Stimulated activated CD8-positive, alpha-beta memory T cell treated with anti-CD3 and anti-CD28 coated beads, Interleukin-7, amount 100 ng/mL, for 1 hour (primary cell): Measurements from ENCODE around the gene PUS1.

Source experiments
- DNase-seq, 2 donors: peaks; one replicate each; pipeline ENCODE4 v3.0.0-alpha.2; 2020; ENCODE audit warnings: low read depth in 2 of 2

PUS1 gene

DNA sequence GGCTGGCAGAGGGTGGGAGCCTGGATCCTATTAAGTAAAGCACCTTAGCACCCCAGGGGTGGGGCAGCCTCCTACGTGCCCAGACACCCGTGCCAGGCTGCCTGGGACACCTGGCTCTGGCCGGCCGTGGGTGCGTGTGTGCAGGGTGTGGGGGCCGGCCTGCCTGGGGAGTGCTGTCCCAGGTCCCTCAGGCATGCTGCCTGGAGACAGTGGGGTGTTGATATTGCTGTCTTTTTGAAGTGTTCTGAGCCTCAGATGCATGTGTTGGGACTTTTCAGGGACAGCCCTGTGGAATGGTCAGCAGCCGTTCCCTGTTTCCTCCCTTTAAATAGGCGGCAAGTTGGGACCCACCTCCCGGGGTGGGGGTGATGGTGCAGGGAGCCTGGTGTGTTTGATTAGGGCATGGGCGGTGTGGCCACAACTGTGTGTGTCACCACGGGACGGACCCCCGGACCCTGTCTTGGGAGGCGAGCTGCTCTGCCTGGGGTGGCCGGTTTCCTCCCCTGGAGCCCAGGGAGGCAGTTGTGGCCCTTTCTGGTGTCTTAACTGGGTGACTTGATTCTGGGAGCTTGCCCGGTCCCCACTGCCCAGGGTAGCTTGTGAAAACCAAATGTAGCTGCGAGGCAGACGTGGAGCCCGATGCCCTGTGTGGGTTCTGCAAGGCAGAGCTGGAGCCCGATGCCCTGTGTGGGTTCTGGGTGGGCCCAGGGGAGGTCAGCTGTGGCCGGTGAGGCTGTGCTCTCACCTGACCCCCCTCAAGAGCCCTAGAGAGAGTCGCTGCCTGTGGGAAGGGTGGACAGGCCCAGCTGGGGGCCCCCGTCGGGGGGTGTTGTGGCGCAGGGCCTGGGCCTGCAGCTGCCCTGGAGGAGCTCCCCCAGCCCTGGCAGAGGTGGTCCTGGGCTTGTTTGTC, 26.5 kb upstream of the PUS1 start:
- no peak for DNase-seq

DNA sequence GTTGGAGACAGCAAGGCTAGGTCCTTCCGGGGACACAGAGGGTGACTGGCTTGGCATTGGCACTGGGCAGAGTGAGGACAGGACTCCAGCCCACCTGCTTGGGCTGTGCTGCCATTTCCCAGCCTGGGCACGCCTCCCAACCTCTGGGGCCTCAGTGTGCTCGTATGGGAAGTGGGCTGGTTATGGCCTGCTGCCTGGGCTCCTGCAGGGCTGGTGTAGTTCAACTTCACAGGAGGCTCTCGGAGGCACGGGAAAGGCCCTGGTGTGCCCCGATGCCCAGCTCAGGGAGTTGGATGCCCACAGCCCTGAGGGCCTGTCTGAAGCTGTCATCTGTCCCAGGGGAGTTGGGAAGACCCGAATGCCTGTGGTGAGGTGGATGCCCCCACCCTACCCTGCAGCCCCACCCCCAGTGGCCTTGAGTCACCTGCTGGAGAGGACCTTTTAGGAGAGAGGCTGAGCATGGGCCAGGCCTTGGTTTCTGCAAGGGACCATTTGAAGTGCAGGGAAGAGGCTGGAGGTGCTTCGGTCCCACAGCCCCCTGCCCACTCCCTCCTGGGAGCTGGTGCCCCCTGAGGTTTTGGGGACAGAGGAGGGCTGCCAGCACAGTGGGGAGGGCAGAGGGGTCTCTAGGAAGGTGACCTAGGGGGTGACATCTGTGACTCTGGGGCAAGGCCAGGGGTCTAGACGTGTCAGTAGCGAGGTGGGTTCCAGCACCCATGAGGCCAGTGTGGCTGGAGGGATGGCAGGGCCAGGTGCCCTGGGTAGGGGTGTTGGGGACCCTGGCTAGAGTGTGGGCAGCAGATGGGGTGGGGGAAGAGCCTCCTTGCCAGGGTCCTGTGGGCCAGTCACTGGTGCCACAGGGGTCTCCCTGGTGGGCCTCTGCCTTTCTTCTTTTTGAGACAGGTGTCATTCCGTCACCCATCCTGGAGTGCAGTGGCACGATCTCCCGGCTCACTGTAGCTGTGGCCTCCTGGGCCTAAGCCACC, 25.5 kb upstream of the PUS1 start:
- no peak for DNase-seq

DNA sequence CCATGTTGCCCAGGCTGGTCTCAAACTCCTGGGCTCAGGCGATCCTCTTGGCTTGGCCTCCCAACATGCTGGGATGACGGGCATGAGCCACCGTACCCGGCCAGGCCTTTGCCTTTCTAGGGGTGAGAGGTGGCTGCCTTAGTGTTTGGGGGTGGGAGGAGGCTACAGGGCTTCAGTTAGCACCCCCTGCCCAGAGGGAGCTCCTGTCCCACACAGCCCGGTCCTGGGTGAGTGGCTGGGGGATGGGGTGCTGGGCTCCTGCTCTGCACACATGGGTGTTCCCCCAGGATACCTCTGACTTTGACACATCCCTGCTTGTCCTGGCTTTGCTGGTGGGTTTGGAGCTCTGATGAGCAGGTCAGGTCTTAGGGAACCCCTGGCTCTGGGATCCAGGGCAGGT, 24.7 kb upstream of the PUS1 start:
- no peak for DNase-seq

DNA sequence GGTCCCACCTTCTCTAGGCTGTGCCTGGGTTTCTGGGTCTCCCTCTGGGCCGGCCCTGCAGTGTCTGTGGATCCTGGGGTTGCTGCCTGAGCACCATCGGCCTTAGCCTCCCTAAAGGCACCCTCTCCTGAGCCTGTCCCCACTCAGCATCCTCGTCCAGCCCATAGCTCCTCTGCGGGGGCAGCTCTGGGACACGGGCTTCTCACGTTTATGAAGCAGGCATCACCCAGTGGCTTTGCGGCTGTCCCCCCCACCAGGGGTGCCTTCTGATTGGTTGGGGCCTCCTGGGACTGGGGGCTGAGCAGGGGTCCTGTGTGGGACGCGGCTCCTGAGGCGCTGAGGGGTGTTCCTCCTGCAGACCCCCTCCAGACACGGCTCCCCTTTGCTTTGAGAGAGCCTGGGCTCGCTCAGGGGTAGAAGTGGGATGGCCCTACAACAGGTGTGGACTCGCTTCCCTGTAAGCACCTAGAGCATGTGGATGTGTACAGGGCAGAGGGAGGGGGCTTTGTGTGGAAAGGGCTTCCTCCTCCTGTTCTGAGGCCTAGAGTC, 23.9 kb upstream of the PUS1 start:
- no peak for DNase-seq

DNA sequence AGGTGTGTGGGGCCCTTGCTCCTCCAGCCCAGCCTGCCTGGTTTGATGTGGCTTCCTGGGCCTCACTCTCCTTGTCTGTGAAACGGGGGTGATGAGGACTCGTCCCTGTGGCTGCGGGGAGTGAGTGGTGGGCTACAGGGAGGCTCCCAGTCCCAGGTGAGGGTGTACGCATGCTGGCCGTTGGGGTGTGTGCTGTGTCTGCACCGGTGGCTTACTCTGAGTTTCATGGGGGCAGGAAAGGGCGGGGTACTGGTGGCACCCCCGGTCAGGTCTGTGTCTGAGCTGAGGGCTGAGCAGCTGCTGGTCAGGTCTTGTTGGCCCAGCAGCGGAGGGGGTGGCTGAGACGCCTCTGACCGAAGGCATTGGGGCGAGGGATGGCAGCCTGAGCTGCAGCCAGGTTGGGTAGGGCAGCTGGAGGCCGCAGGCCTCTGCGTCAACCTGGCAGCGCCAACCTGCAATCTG, 23.4 kb upstream of the PUS1 start:
- DNase-seq: no peak

DNA sequence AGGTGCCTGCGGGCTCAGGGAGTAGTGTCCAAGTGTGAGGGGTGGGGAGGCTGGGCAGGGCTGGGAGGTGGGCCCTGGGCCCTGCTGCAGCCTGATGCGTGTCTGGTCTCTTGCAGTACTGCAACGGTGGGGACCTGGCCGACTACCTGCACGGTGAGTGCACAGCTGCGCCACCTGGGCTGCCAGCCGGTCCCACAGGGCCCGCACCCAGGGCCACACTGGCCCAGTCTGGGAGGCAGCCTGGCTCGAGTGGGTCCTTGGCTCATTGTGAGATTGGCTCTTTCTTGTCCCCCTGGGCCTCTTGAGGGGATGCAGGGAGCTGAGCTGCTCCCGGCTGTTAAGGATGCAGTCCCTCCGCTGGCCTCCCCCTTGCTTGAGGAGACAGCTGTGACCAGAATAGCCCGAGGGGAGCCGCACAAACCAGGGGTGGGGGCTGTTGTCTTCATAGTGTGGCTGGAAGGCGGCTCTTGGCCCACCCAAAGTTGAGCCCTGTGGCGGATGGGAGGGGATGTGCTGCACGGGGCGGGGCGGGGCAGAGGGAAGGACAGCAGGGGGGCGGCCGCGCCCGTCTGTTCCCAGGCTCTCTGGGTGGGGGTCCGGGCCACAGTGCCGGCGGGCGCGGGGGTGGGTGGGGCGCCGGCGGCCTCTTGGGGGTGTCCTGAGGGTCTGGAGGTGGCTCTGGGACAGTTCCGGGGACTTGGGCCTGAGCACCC, 21.5 kb upstream of the PUS1 start:
- no peak for DNase-seq

DNA sequence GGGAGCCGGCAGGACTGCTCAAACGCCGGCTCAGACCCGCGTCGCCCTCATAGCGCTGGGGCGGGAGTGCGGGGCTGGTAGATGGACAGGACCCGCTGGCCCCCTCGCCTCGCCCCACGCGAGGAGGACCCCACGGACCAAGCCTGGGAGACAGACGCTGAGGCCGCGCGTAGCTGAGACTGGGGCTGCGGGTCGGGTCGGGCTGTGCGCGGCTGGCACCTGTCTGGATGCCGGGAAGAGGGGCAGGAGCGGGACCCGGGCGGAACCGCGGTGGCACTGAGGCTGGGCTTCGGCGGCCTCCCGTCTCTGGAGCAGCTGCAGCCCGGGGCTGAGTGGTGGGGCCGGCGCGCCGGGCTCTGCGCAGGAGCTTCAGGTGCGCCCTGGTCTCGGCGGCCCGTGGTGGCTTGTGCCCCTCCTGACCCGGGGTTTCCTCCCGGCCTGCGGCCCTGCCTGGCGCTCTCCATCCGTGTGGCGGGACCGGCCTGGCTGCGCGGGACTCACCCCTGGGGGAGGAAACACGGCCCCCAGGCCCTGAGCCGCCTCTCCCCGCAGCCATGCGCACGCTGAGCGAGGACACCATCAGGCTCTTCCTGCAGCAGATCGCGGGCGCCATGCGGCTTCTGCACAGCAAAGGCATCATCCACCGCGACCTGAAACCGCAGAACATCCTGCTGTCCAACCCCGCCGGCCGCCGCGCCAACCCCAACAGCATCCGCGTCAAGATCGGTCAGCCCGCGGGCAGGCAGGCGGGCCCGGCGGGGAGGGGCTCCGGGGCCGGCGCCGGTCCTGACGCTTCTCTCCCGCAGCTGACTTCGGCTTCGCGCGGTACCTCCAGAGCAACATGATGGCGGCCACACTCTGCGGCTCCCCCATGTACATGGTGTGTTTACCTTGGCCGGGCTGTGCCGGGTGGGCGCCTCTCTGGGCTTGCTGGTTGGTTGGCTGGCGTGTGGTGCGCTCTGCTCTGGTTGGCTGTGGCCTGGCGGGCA, 20.7 kb upstream of the PUS1 start:
- no peak for DNase-seq

DNA sequence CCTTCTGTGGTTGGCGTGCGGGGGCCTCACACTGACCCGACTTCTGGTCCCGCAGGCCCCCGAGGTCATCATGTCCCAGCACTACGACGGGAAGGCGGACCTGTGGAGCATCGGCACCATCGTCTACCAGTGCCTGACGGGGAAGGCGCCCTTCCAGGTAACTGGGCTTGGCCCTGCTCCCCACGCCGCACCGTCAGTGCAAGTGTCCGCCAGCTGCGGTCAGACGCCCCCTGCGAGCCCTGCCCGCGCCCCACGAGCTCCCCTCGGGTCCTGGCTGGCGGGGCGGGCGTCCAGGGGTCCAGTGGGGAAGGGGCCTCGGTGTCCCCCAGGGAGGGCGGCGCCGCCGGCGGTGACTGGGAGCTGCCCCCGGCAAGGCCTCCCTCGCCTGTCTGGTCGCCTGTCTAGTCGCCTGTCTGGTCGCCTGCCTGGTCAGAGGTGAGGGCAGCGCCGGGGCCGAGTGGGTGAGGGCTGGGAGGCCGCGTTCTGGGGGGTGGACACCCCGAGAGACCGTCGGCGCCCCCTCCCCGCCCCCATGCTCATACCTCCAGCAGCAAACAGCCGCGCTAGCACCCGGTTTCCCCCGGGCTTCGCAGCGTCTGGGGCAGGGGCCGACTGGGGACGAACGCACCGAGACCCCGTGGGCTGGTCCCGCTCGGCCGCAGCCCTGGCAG, 19.9 kb upstream of the PUS1 start:
- no peak for DNase-seq

DNA sequence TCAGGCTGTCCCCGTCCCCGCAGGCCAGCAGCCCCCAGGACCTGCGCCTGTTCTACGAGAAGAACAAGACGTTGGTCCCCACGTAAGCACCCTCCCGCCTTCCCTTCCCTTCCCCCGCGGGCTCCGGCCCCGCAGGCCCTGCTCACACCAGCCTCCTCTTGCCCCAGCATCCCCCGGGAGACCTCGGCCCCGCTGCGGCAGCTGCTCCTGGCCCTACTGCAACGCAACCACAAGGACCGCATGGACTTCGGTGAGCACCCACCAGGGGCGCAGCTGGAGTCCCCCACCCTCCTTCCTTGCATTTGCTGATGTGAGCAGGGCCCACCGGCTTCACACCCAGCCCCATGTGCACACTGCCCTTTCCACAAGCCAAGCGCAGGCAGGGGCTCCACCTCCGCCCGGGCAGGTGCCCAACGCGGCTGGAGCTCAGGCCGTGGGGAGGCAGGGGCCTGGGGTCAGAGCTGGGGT, 19.3 kb upstream of the PUS1 start:
- DNase-seq: no peak

DNA sequence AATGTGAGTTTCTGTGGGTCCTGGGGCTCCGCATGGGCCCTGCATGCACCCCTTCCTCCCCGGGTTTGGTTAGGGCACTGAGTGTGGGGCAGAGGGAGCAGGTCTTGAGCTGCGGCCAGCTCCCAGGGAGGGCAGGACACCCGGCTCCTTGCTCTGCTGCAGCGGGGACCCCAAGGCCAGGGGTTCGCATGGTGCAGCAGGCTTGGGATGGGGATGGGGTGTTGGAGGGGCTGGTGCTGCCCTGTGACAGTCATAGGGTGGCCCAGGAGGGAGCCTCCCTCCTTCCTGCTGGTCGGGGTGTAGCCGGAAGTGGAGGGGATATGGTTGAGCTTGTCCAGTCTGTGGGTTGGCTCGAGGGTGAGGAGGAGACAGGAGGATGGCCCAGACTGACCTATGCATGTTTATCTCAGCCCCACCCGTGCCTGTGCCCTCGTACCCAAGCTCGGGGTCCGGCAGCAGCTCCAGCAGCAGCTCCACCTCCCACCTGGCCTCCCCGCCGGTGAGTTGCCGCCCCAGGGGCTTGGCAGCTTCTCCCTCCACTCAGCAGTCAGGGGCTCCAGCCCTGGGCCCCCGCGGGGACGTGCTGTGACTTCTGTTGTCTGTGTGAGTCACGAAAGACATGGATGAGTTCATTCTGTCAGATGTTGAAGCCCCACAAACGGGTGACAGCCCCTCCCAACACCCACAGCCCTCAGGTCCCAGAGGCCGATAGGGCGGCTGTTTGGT, 18.6 kb upstream of the PUS1 start:
- no peak for DNase-seq

DNA sequence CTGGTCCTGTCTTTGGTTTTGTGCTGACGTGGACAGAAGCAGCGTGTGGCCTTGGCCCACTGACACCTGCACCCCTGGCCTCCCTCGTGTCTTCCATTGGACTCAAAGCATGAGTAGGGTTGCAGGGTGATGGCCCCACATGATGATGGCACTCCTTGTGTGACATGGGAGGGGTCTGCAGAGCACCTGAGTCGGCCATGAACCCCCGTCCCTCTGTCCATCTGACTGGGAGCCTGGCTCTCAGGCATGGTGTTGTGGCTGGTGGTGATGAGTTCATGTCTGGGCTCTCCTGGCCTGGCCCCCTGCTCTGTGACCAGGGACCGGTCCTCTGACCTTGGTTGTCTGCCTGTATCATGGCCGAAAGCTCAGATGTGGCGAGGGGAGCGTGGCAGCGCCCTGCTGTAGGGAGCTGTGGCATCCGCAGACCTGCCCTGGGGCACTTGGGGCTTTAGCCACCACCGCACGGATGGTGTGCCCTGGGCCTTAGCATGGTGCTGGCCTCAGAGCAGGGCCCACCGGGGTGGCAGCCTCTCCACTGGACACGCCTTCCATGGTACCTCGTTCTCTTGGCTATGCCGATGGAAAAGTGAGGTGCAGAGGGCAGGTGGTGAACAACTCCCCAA, 17.9 kb upstream of the PUS1 start:
- DNase-seq: no peak

DNA sequence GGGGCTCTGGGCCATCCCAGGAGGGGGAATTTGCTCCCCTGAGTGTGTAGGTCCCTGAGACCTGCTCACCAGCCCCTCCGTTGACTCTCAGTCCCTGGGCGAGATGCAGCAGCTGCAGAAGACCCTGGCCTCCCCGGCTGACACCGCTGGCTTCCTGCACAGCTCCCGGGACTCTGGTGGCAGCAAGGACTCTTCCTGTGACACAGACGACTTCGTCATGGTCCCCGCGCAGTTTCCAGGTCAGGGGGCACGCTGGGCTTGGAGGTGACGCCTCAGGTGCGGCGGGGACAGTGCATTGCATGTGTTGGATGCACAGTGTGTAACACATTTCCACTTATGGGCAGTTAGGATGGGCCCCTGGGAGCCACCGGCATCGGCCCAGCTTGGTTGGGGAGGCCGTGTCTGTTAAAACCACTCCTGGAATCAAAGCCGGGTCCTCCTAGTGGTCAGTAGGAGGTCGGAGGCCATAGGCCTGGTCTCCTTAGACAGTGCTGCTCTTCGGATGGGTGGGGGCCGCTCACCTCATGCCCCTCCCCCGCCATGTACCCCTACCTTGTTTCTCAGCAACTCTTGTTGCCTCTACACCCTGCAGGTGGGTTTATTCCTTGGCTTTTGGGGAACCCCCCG, 17.1 kb upstream of the PUS1 start:
- no peak for DNase-seq

DNA sequence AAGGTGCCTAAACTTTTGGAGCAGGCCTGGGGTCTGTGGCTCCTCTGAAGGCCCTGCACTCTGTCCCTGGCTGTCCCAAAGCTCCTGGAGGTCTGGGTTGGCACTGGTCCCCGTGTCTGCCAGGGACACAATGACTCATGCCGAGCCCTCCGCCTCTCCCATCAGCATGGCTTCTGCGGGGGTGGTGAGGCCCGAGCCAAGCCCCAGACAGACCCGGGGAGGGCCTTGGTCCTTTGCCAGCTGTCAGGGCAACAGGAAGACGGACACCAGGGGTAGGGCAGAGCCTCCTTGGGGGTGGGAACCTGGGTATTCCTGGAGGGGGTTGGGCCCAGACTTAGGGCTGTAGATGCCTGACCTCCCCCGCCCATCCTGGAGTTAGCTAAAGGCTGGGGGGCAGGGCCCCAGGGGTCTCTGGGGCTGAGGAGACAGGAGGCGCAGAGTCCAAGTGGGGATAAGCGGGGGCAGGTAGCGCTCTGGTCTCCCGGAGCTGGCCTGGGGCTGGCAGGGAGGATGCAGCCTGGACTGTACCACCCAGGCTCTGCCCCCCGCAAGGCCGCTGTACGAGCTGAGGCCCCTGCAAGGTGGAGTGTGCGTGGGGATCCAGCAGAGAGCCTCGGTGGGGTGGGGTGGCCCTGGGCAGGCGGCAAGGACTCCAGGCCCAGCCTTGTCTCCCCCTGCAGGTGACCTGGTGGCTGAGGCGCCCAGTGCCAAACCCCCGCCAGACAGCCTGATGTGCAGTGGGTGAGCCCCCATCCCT, 16.4 kb upstream of the PUS1 start:
- no peak for DNase-seq

DNA sequence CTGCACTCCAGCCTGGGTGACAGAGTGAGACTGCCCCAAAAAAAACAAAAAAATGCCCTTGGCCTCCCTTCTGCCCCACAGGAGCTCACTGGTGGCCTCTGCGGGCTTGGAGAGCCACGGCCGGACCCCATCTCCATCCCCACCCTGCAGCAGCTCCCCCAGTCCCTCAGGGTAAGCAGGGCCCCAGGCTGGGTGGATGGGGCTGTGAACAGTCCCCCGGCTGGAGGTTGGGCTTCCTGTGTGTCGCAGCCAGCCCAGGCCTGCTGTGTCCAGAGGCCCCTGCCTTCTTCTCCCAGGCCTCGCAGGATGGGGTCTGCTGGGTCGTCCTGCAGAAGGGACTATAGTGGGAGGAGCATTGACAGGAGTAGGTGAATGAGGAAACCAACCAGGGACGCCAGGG, 15.4 kb upstream of the PUS1 start:
- DNase-seq: no peak

DNA sequence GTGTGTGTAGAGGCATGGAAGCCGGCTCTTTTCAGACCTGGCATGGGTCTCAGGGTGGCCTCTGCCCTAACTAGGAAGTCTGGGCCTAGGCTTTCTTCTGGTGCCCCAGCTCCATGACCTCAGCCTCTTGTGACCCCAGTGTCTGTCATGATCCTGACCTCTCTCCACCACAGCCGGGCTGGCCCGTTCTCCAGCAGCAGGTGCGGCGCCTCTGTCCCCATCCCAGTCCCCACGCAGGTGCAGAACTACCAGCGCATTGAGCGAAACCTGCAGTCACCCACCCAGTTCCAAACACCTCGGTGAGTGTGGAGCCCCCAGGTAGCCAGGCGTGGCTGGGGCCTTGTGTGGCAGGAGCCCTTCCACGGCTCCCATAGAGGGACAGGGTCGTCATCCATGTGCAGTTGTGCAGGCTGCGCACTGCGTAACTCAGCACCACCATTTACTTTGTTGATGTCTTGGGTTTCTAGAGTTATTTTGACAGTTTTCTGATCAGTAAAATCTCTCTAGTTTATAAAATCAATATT, 14.8 kb upstream of the PUS1 start:
- no peak for DNase-seq

DNA sequence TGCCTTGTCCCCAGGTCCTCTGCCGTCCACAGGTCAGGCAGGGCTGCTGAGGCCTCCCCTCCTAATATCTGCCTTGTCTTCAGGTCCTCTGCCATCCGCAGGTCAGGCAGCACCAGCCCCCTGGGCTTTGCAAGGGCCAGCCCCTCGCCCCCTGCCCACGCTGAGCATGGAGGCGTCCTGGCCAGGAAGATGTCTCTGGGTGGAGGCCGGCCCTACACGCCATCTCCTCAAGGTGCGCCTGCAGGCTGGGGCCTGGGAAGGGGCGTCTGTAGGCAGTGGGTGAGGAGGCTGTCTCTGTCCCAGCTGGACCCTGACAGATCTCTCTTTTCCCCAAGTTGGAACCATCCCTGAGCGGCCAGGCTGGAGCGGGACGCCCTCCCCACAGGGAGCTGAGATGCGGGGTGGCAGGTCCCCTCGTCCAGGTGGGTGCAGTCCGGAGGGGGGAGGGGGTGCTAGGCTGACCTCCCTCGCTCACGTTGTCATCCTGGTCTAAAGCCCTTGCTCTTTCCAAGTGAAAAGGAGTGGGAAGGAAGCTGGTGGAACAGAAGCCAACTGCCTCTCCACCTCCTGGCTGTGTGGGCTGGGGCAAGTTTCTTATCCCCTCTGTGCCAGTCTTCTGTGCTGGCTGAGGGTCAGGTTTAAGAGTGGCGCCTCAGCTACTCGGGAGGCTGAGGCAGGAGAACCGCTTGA, 13.9 kb upstream of the PUS1 start:
- DNase-seq: no peak
